CD4-positive, alpha-beta T cell treated with Interleukin-6 for 4 hours (primary cell): Measurements from ENCODE around the gene CCN6.

Experiments
- DNase-seq: peaks from one replicate; pipeline ENCODE4 v3.0.0-alpha.2; 2020; ENCODE audit warnings: mixed read lengths

Gene CCN6

DNA sequence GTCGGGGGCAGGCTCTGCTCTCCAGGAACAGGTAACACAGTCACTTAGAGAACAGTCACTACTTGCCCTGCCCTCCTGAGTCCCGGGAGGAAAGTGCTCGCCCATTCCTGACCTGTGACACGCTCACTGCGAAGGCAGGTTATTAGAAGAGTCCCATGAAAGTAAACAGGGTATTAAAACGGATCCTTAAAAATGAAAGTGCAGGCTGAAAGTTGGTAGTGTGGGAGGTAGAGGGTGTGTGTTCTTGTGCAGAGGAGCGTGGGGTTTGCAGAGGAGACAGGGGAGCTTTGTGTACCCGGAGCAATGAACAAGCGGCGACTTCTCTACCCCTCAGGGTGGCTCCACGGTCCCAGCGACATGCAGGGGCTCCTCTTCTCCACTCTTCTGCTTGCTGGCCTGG lies at the start of gene CCN6:
Gene CCN6, plus strand, starts transcription at position 104 of the 400 bp plus-strand sequence. Its CDS starts 254 bp downstream, at position 358.
- DNase-seq = no peak

- DNase-seq = no peak
Measured at GRCh38 chr6:112004201-112005012, 49.5 kb upstream of the CCN6 start.

DNA sequence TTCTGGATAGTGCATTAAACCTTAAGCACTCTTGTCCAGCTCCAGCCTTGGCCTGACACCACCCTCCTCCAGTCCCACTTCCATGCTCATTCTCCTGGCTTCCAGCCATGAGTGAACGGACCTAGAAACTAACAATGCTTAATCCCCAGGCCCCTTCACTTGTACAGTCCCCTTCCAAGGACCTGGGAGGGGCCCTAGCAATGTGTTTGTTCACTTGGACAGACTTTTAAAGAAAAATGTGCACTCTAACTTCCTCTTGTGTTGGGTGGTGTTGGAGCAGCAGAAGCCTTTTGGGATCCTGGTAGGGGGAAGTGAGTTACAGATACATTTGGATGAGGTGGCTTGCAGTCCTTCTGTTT lies 48.9 kb upstream of the CCN6 start:
- no peak for DNase-seq

GRCh38 chr6:112007254-112007653 lies 46.6 kb upstream of the CCN6 start:
- no peak for DNase-seq

DNA sequence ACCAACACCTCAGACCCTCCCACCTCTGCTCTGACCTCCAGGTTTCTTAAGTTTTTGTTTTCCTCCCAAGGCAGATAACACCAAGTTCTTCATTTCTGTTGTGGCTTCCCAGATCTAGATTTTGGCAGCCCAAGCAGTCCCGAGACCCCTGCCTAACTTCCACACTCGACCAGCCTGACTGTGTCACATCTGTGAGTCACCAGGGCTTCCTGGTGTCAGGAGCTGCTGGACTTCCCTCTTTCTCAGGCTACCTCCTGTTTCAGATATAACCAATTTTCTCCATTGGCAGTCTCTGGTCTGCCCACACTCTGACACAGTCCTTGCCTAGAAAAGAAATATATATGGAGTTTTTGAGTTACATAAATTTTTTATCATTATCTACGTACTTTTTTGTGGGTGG lies 46.1 kb upstream of the CCN6 start:
- no peak for DNase-seq

DNA sequence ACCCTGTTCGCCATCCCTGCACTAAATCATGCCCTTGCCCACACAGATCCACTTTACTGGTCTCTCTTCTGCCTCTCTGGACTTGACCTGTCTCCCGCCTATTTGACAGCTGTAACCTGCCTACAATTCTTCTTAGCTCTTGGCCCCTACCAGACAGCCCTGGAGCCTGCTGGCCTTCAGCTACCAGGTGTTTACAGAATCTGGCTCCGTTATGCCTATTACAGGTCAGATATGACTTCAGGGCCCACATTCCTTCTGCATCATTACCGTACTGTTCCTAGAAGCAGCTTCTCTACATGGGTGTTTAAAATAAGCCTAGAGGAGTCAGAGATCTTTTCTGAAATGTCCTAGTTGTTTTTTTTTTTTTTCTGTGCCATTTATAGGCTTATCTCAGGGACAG lies 45.4 kb upstream of the CCN6 start:
- DNase-seq = no peak

DNA sequence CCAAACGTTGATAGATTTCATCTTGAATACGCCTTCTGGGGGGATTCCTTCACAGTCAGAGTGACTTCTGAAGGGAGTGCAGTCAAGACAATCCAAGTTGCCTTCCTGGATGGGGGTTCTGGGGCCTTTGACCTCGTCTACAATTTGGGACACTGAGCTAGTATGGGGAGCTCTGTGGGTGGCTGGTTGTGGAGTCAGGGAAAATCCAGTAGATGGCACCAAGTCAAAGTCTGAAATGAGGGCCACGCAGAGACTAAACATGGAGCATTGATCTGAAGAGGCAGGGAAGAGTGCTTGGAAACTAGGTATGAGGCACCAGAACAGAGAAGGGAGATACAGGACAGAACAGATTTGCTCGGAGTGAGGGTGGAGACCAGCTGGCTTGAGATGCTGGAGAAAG lies 43.6 kb upstream of the CCN6 start:
- DNase-seq = peak; percentile 52

GRCh38 chr6:112013051-112013450 lies 40.9 kb upstream of the CCN6 start:
- no peak for DNase-seq

DNA sequence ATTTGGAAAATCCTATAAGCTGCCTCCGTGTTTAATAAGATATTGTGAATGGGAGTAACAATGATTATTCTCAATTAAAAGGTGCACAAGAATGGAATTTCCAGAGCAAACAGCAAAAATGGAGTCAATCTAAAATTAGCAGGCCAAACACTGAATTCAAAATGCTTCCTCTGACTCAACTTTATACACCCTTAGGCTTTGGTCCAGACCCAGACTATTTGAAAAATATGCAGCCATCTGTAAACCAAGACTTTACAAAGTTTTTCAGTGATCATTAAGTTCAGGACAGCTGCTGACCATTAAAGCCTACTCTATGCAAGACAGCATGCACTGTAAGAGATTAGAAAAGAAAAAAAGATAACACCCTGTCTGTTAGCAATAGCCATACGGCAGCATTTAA lies 39.4 kb upstream of the CCN6 start:
- DNase-seq = no peak

DNA sequence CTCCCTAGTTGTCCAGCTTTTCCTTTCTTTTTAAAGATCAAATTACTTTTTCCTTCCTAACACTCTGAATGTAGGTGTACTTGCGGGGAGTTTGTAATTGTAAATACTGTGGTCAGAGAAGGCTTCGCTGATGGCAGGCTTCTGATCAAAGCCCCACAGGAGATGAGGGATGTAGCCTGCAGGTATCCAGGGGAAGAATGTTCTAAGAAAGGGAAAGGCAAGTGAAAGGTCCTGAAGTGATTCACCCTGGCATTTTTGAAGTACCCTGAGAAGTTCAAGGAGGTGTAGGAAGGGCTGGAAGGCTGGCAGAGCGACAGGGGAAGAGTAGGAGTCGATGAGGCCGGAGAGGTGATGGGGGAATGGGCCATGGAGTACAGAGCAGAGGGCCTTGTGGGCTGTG lies 38.2 kb upstream of the CCN6 start:
- DNase-seq = no peak

DNA sequence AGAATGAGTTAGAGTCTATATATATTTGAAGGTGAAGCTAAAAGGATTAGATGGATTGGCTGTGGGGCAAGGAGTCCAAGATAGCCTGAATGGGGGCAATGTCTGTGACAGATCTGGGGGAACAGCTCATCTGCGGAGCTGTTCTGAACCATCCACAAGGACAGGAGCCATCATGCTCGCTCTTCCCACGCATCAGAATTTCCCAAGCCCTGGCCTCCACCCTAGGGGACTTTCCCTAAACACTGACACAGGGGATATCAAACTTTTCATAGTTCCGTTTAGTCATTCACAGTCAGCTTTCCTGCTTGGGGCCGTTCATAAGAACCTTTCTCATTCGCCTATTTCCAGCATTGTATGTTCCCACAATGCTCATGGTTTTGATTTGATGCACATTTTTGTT lies 37.6 kb upstream of the CCN6 start:
- DNase-seq = no peak

DNA sequence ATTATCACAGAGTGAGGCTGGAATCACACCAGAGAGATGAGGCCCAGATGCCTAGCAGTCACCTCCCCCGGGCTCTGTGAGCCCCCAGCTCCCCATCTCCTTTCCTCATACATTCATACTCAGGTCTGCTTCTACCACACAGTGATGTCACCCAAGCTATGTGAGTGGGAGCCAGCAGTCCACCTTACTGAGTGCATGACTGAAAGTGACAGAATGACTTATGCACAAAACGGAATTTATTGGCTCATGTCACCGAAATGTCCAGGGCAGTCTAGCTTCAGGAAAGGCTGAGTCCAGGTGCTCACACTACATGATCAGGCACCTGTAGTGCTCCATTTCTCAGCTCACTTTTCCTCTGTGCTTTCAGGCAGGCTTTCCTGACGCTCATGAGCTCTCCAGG lies 36.7 kb upstream of the CCN6 start:
- DNase-seq = no peak

DNA sequence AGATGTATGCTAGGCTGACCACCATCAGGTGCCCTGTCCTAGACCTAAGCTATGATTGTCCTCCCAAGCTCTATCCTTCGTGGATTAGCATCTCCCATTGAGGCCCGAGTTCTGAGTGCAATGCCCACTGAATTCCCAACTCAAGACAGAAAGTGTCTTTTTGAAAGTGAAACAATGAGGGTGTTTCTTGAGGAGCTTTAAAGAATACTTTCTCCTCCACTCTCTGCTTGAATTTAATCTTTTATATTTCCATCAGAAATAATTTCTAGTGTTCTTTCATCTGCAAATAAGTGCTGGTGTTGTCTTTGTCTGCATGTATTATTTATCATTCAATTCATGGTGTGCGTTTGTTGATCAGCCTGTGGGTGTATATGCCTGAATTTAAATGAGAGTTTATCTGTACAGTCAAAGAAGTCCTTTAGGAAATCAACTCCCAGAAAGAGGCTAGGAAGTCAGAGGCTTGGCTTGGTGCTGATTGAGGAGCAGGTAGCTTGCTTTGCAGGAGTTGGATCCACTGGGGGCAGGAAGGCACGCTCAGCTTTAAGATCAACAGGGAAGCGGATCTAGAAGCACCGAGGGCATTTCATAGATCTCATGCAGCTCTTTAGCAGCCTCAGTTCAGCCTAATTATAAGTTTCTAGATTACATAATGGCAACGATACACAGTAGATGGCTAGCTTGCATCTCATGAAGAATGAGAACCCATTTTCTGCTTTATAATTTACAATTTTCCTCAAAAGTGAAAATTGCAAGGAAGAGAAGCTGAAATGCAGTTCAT lies 36.0 kb upstream of the CCN6 start:
- DNase-seq = no peak

GRCh38 chr6:112018619-112019416 lies 35.1 kb upstream of the CCN6 start:
- DNase-seq = no peak

DNA sequence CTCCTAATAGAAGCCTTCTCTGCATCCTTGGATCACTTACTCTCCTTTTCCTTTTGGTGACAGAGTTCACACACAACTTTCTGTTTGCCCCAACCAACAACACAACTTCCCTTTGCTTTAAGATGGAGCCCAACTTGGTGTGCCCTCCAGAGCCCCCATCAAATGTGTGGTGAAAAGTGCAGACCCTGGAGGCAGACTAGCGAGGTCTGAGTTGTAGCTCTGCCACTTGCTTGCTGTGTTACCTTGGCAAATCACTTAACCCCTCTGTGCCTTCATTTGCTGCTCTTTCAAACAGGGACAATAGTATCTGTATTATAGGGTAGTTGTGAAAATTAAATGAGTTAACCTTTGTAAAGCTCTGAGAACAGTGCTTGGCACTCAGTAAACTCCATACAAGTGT lies 34.3 kb upstream of the CCN6 start:
- DNase-seq = no peak

- DNase-seq = no peak
Measured at GRCh38 chr6:112021691-112022310, 32.1 kb upstream of the CCN6 start.

GRCh38 chr6:112022749-112023148 lies 31.2 kb upstream of the CCN6 start:
- no peak for DNase-seq

- no peak for DNase-seq
Measured at GRCh38 chr6:112024464-112024863, 29.4 kb upstream of the CCN6 start.

DNA sequence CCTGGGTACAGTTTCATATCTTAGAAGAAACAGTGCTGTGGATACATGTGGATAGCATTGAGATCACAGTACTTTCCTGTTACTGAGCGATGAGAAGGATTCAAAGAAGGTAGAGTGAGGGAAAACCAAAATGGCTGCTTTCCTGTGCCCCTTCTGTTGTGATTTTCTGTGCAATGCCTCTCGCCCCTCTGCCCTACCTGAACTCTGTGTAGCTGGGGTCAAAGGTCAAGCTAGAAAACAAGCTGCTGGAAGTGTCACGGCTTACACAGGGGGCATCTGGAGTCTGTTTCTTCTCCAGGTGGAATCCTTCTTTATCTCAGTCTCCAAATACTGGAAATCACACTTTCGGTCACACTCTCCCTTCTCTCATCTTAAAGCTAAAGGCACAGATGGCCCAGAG lies 27.0 kb upstream of the CCN6 start:
- DNase-seq = no peak

DNA sequence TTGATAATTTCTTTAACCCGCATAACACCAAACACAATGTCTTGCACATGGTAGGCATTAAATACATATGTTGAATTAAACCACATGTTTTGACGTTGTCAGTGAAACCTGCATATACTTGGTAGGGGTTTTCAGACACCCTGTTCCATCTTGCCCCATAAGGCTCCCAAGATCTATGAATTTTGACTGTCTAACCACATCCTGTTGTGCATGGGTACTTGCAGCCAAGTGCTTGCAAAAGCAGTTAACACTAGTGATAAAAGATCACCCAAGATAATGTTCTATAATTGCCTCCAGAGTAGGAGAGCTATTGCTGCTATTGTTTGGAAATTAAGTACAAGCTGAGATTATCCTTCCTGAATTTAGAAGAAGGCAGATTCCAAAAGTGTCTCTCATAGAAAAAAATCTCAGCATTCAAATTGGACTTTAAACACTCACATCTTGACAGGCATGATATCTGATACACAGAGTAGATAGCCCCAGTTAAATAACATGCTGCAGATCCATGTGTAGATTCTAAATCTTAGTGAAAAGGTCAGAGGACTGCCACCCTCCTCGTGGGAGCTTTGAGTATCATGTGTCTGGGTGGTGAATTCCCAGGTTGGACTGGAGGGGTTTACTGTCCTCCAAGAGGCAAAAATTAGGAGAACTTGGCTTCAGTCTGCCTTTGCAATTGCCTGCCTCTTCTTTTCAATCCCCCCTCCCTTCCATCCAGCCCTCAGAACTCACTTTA lies 25.8 kb upstream of the CCN6 start:
- peak; percentile 58 for DNase-seq

DNA sequence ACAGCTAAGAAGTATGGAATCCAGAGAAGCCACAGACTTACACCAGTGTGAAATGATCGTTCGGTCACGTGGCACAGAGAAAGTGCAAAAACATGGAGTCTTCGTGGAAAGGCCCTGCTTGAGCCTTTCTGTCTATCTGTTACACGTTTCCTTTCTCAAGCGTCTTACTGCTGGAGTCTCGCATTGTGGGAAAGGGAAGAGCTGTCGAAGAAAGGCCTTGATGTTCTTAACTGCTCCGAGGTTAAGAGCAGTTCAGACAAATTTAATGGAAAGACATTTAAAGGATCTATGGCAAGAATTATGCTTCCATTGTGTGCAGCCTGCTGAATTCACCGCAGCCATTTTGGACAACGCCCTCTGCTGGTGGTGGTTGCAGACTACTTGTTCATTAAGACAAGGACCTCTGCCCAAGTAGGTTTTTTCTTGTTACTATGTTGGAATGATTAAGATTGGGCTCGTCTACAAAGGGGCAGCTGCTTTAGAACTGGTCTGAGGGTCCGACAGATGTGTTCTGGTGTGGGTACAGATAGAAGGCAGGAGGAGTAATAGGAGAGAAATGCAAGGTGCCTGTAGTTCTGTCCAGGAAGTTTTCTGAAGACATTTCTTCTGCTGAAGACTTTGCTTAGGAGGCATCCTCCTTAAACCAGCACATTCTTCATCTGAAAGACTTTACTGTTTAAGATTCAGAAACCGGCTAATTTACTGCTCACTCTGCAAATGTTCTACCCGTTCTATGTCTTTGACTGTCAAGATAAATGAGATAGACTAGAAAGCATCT lies 24.7 kb upstream of the CCN6 start:
- DNase-seq = peak; percentile 79
